Left renal pelvis (tissue), 4 donors: Measurements from ENCODE around the gene OR1J1. TPM values are rescaled to one million over a fixed set of nuclear protein-coding genes. Genes with fewer than 3 reads are reported as not detected.

Experiments
- DNase-seq, 4 donors: peaks; one replicate each; pipeline ENCODE4 v3.0.0-alpha.2; 2013; ENCODE audit warnings: low read depth in 4 of 4, low spot score in 3 of 4
- polyA plus RNA-seq, 4 donors: library from polyadenylated mRNA; unstranded; fragments of 120-200 nt; gene quantifications; one replicate each; pipeline ENCODE4 v1.2.1, GENCODE V29; 2013; ENCODE audit not compliant: insufficient read length in 4 of 4

Gene OR1J1
- polyA plus RNA-seq, 4 donors: not detected

DNA sequence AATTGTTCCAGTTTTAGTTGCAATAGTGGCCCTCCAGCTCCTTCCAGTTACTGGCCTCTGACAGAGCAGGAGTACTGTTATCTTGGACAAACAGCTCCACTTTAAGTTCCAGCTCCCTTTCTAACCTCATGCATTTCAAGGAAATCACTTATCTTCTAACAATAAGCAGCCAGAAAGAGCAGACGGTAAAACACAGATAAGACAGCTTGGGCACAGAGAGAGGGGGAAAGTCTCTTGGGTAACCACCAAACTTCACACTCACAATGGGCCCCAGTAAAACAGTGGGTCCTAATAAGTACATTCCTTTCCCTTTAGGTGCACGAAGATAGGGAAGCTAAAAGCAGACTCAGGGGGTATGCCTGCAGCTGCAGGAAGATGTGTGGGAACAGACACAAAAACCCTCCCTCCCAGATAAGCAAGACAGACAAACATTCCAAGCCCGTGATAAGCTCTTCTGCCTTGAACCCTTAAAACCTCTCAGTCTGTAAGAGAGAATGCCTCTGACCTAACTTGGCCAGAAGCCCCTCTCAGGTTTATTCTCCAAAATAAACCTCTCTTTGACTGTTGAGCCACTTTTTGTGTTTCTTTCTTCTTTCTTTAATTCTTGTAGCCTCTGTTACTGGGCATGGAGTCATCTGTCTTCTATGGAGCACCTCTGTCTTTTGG is 30.8 kb downstream of the OR1J1 start:
- DNase-seq: no peak

- DNase-seq: no peak
Observed at GRCh38 chr9:122445155-122445749, 32.5 kb downstream of the OR1J1 start.

- no peak for DNase-seq
Observed at GRCh38 chr9:122444041-122444733, 33.5 kb downstream of the OR1J1 start.

- DNase-seq: no peak
Observed at GRCh38 chr9:122442568-122442967, 35.2 kb downstream of the OR1J1 start.

Other genes starting within 250 kb of the OR1J1 start
- gene LHX6, start 249.0 kb downstream of the OR1J1 start, polyA plus RNA-seq: 1 to 10 TPM; 1.8 to 4.7 (median 3.5) TPM
- gene RBM18, start 213.1 kb downstream of the OR1J1 start, polyA plus RNA-seq: 10 to 100 TPM; 31.6 to 41.6 (median 34.5) TPM
- 10 to 100 TPM; 21.9 to 46.3 (median 44.9) TPM for gene MRRF, start 213.0 kb downstream of the OR1J1 start, polyA plus RNA-seq
- gene PTGS1, start 106.9 kb downstream of the OR1J1 start, polyA plus RNA-seq: 1 to 10 TPM; 3.2 to 6.7 (median 6.2) TPM
- not detected for gene OR1J2, start 32.9 kb upstream of the OR1J1 start, polyA plus RNA-seq
- gene OR1J4, start 41.2 kb upstream of the OR1J1 start, polyA plus RNA-seq: not detected
- gene OR1N1, start 49.4 kb upstream of the OR1J1 start, polyA plus RNA-seq: not detected
- gene OR1N2, start 75.2 kb upstream of the OR1J1 start, polyA plus RNA-seq: not detected
- under 1 TPM; 0.11 to 0.30 (median 0.20) TPM for gene OR1L8, start 105.5 kb upstream of the OR1J1 start, polyA plus RNA-seq
- not detected for gene OR1Q1, start 136.8 kb upstream of the OR1J1 start, polyA plus RNA-seq
- not detected for gene OR1B1, start 179.7 kb upstream of the OR1J1 start, polyA plus RNA-seq
- not detected for gene OR1L1, start 183.8 kb upstream of the OR1J1 start, polyA plus RNA-seq
- not detected for gene OR1L3, start 197.2 kb upstream of the OR1J1 start, polyA plus RNA-seq
- not detected for gene OR1L4, start 246.1 kb upstream of the OR1J1 start, polyA plus RNA-seq